ENCODE results near the gene COBLL1.

COBLL1 gene

DNA sequence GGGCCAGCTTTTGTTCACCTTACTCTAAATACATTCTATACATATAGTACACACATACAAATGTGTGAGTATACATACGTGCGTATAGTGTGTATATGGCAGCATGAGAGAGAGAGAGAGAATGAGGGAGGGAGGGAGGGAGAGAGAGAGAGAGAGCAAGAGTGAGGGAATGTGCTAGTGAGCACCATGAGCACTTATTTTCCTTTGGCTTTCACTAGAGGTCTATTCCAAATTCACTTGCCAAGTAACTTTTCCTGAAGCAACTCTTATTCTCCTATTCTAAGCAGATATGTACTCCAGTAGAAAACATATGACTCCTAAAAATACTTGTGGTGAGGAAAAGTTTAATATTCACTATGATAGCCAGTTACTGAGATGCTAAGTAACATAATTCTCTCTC is 85.7 kb downstream of the COBLL1 start:
- DNase-seq = no peak

DNA sequence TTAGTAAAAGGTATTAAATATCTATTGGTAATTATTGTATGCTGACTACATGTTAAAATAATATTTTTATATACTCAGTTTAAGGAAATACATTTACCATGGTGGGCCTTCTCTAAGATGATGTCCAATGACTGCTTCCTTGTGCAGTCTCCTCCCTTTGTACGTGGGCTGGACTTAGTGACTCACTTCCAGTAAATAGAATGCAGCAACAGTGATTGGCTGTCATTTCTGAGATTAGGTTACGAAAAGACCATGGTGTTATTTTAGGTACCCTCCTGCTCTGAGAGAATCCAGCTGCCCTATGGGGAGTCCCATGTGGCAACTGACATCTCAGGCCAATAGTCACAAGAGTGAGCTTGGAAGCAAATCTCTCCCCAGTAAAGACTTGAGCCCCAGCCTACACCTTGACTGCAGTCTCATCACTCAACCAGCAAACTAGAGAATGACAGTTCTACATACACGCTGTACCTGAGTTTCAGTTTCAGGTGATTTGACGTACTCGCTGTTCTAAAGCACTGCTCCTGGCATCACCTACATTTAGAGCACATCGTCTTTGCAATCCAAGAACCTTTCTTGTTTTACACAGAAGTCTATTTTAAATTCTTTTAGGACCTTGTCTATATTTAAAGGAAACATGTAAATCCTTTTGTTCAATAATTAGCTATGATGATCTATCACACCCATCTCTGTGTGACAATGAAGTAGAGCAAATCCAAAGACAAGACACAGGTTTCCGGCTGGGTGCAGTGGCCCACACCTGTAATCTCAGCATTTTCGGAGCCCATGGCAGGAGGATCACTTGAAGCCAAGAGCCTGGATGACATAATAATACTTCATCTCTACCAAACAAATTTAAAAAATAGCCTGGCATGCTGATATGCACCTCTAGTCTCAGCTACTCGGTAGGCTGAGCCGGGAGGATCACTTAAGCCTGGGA is 87.2 kb downstream of the COBLL1 start:
- DNase-seq = no peak

DNA sequence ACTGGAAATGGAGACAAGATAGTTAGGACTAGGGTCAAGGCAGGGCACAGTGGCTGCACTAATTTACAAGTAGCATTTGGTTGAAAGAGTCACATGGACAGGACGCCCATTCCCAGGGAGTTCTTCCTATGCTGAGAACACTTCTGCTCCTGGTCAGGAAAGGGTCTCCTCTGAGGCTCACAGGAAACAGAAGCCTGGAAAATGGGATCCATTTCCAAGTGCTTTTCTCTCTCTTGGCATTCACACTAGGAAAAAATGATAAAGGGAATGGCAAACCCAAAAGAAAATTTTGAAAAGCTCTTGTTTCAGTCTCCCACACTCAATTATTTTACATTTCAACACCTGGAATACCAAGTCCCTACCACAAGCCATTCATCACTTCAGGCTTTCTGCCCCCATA is 88.7 kb downstream of the COBLL1 start:
- no peak for DNase-seq

DNA sequence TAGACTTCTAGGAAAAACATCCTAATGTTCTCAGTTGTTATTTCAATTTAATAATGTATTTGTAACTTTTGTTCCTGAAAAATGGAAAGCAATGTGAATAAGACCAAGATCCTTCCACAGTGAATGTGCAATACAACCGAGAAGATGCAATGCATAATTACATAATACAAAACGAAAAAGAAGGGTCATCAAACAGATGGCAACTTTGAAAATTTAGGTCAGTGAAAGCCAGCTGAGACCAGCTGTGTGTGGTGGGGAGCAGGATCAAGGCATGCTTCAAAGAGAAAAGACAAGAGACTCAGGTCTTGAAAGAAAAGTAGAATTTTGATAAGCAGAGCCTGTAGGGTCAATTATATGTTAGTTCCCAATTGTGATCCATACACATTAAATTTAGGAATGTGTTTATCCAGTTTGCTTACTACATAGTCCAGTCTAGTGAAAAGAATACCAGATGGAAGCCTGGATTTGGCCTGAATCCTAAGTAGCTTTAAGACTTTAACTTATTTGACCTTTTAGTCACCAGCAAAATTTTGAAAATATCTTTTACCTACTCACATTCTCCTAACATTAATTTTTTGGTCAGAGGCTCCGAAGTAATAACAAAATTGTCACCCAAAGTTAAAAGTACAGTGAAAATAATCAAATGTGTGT is 93.7 kb downstream of the COBLL1 start:
- no peak for DNase-seq

DNA sequence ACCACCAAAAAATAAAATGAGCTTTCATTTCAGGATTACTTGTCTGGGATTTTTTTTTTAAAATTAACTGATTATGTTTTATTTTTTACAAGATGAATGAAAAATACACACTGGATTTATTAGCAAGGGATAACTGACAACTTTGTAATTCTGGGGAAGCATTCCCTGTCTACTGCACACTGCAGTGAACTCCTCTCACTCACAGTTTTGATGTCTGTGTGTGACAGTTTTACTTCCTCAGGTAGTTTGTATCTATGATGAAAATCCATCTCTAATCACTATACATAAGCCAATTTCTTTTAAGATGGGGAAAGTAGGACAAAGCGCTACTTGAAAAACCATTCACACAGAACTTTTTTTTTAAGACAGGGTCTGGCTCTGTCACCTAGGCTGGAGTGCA is 94.5 kb downstream of the COBLL1 start:
- no peak for DNase-seq

DNA sequence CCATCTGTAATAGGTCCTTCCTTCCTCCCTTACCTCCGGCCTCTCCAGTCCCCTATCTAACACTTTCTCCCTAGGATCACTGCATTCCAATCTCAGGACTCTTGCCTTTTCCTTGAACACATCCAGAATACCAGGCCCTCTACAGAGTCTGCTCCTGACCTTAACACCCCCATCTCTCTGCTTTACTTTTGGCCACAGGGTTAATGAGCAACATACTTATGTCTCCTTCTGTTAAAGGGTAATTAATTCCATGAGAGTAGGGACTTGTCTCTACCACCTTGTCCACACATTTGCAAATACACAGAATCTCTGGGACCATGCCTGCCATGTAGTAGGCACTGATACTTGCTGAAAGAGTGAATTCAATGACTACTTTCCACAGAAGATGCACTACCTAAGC is 94.9 kb downstream of the COBLL1 start:
- no peak for DNase-seq

DNA sequence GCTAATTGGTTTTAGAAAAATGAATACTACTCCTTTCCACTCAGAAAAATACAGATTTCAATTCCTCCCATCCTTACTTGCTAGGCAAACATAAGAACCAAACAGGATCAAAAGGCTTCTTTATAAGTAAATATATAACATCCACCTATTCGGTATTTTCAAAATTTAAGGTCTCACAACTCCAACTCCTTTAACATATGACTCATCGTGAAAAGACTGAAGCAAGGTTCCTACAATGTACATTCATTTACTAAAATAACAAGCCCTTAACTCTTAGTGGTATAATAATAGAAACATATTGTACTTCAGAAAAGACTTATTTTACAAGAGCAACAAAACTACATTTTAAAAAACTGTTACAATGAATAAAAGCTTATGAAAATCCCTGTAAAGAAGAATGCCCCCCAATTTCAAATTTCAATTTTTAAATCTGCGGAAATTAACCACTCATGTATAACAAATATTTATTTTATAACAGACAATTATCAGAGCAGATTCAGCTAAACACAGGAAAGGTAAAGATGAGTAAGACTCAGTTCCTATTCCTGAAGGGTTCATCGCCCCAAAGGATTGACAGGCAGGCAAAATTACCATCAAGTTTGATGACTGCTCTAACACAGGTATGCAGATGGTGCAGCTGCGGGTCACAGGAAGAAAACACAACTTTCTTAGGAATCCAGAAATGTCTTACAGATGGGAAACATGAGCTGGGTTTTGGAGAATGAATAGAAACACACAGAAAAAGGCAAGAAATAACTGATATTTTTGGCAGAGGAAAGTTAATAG is 96.4 kb downstream of the COBLL1 start:
- DNase-seq = no peak

DNA sequence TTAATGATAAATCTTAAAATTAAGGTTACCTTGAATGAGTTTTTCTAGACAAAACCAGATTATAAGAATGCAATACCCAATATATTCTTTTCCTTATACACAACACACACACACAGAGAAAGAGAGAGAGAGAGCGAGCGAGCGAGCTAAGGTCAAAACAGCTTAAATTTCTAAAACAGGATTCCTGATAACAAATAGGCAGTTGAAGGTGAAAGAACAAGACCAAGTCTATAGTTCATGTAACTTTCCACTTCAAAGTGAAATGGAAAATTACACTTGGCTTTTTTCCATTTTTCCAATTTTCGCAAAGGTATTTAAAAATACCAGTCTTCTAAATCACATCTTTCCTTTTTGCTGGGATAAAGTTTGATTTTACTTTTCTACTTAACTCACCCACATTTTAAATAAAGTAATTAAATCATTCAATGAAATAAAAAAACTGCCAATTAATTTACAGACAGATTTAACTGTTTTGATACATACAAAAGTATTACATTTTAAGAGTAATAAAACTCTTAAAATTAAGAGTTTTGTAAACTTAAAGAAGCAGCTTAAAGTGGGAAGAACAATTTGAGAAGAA is 98.8 kb downstream of the COBLL1 start:
- no peak for DNase-seq

DNA sequence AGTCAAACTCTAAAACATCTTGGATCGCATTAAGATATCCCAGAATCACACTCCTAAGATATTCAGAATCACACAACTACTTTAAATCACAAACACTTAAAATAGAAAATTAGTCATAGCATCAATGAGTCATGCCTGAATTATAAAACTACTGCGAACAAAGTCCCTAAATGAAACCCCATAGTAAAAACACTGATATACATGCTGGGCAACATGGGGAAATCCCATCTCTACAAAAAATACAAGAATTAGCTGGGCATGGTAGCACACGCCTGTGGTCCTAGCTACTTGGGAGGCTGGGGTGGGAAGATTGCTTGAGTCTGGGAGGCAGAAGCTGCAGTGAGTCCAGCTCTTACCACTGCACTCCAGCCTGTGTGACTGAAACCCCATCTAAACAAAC is 101.7 kb downstream of the COBLL1 start:
- DNase-seq = no peak

DNA sequence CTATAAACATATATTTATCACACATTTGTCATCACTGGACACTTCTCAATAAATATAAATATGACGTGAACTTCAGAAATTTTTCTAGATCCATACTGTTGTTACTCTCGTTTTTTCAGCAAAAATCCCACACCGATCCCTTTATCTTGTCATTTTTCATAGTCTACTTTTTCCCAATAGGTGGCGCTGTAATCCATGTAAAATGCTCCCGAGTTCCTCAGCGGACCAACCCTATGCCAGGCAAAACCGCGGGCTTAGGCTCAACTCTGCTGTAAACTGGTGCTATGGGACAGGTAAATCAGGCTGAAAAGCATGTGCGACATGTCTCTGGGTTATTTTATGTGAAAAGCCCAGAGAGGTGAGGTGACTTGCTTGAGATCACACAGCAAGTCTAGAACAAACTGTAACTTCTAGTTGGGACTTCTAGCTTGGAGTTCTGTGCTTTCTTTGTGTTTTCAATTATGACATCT is 104.0 kb downstream of the COBLL1 start:
- DNase-seq = peak; percentile 26

DNA sequence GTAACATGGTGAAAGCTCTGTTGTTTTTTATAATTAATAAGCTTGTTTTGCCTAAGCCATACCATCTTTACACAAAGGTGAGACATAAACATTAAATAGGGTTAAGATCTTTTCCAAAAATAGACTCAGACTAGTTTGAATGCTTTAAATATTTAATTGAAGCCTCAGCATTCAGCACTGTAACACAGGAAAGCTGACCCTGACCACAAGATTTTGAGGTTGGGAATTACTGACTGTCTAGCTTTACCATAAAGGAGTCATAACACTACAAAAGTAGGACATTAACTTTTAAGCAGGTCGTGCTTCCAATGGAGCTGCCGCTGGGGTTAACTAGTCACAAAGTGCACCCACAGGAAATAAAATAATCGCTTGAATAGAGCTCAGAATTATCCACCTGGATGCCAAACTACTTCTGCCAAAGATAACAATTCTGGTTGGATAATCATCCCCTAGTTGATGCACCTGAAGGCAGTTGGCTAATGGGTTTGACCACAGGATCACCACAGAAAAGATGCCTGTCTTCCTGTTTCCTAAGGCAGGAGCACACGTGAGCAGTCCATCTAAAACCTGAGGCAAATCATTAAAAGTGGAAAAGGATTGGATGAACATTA is 106.2 kb downstream of the COBLL1 start:
- DNase-seq = no peak

DNA sequence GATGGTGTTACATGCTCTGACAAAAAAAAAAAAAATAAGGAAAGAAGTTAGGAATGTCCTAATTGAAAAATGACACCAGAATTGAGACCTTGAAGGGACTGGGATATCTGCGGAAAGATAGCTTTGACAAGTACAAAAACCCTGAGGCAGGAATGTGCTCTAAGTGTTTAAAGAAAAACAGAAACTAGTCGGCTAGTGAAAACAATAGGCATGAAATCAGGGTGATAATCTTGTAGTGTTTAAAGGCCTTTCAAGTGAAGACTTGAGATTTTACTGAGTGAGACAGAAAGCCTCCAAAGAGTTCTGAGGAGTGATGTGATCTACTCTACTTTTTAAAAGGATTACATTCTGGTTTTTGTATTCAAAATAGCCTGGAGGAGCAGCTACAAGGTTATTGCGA is 107.4 kb downstream of the COBLL1 start:
- DNase-seq = no peak

DNA sequence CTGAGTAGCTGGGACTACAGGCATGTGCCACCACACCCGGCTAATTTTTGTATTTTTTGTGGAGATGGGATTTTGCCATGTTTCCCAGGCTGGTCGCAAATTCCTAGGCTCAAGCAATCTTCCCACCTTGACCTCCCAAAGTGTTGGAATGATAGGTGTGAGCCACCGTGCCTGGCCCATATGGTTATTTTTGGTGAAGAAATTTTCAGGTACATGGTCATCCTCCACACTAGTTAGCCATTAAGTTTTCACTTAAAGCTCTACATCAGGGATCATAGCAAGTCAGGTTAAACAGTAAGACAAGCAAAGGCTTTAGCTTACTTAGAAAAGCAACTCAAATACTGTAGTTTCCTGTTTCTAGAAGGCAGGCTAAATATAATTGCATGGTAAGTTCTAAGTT is 116.1 kb downstream of the COBLL1 start:
- DNase-seq = no peak

DNA sequence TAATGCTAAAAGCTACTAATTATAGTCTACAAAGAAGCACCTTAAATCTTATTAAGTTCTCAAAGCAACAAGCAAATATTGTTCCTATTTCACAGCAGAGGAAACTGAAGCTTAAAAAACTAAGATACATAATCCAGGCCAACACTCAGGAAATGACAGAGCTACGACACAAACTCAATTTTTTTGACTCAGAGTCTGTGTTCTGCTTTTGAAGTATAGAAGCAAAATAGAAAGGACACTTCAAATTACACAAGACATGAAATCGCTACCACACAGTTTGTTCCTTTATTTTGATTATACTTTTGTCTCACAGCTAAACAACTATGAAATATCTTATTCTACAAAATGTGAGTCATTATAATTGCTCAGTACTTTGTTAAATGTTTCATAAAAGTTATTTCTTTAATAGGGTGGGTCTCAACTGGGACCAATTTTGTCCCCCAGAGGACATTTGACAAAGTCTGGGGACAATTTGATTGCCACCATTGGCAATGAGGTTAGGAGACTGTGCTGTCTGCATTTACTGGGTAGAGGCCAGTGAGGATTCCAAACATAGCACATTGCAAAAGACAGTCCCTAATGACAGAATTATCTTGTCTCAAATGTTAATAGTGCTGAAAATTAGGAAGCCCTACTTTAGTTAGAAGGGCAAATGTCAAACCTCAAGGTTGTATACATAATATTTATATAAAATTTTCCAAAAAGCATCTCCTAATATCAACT is 118.8 kb downstream of the COBLL1 start:
- no peak for DNase-seq

DNA sequence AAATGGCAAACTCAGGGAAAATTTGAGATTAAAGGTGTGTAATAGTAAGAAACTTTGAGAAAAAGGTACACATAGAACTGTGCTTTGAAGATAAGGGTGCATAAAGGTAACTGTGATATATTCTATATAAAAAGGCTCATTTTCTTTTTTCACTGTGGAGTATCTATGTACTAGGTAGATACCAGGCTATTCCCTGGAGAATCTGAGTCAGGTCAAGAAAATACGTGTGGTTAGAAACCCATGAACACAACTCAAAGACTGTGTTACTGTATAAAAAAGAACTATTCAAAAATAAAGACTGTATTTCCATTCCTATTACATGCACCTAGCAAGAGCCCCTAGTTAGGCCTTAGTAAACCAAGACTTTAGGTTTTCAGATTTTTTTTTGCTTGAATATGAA is 120.2 kb downstream of the COBLL1 start:
- no peak for DNase-seq

DNA sequence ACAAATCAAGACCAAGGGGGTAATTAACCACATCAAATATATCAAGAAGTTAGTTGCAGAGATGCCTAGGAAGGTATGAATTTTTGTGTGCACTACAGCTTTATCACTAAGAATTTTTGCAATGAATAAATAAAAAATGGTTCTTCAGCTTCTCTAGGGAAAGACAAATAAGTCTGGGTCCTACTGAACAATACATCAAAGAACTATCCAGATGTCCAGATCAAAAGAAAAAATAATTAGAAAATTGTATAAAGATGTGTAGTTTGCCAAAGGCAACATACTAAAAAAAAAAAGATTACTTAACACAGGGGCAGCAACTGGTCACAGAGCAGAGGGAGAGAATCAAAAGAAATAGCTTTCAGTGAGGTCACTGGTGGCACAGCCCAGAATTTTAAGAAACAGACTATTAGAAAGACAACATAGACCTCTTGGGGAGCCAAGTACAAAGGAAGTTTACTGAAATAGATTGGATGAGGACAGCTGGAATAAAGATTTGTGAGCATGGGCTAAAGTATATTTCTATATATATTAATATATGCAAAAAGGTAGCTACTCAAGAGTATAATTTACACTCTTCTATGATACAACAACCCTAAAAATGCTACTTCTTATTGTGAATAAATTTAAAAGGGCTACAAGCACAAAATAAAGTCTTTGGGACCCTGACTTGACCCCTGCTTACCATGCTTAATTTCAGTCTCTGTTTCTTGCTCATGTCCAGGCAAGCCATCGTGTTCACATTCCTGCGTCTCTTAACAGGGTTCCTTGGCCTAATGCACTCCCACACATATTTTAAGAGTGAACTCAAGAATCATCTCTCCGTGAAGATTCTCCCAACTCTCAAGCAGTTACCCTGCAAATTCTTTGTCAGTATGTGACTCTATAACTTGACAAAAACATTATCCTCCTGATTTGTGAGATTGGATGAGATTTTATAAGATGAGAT is 121.4 kb downstream of the COBLL1 start:
- DNase-seq = no peak

DNA sequence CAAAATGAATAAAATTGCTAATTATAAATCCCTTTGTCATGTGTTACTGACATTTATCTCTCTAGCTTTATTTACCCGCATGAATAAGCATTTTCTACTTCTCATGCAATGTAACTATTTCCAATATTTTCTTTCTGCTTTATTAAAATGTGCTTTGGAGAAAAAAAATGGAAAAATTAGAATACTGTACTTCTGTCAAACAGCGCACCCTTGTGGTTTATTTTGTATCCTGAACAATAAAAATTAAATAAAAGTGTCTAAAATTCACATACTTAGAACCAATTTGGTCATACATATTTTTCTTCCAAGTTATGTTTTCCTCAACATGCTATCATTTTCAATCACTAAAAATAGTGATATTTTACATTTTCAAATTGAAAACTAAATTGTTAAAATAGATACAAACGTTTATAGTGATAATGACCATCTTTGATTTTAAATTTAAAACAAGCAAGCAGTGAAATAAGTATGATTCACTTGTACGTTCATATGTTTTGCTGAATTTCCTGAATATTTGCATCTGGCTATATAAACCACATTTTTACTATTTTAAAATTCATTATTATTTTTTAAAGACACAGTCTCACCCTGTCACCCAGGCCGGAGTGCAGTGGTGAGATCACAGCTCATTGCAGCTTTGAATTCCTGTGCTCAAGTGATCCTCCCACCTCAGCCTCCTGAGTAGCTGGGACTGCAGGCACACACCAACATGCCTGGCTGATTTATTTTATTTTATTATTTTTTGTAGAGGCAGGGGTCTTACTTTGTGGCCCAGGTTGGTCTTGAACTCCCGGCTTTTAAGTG is 124.4 kb downstream of the COBLL1 start:
- no peak for DNase-seq

DNA sequence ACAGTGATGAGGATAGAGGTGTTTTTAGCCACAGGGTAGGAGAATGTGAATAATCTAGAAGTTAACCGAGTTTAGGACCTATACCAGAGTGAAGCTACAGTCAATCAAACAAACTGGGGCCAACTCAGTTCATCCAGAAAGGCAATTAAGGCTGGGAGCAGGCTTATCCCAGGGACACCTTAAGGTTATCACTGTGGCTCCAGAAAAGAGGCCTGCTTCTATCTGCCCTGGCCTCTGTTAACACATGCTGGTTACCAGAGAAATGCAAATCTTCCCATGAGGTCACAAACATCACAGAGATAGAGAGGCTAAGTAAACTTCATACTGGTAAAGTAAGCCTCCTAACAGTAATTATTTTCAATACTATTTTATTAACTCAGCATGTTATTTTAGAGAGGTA is 127.2 kb downstream of the COBLL1 start:
- no peak for DNase-seq

DNA sequence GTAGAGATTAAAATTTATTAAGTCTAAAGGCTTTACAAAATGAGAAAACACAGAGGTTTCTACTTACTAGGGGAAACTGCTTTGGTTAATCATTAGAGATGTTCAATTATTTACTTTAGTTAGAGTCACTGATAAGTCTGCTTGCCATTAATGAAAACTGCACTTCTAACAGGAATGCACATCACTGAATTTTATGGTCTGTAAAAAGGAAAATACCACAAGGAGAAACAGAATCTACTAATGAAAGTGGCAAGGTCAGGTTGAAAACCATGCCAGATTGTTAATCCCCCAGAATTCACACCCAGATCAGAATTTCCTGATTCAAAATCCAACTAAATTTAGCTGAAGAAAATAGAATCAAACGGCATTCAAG is 129.9 kb downstream of the COBLL1 start:
- DNase-seq = no peak
